H9 (cell line): Measurements from ENCODE around the gene DNAJC11. TPM values are rescaled to one million over a fixed set of nuclear protein-coding genes. Genes with fewer than 3 reads are reported as not detected.

Experiments used
- DNase-seq: peaks from one replicate; pipeline ENCODE4 v3.0.0-alpha.2; 2017
- H2AFZ ChIP-seq: one replicate; pipeline ENCODE4 v1.6.1; 2013; ENCODE audit warnings: mild to moderate bottlenecking, low read length, control low read depth, moderate library complexity
- H2AK5ac ChIP-seq: 2 replicates; pipeline ENCODE4 v1.6.1; 2013; ENCODE audit warnings: low read length, control low read depth, mixed read lengths; ENCODE audit not compliant: insufficient read length
- H2BK120ac ChIP-seq: one replicate; pipeline ENCODE4 v1.6.1; 2013; ENCODE audit warnings: low read depth, mild to moderate bottlenecking, low read length, control low read depth, inconsistent platforms; ENCODE audit not compliant: poor library complexity, severe bottlenecking
- H2BK12ac ChIP-seq: 2 replicates; pipeline ENCODE4 v1.6.1; 2013; ENCODE audit warnings: low read length, control low read depth, mixed read lengths, low read depth; ENCODE audit not compliant: insufficient read length
- H2BK15ac ChIP-seq: 2 replicates; pipeline ENCODE4 v1.6.1; 2013; ENCODE audit warnings: low read depth, low read length, control low read depth
- H2BK20ac ChIP-seq: one replicate; pipeline ENCODE4 v1.6.1; 2013; ENCODE audit warnings: low read depth, mild to moderate bottlenecking, low read length, control low read depth, inconsistent platforms; ENCODE audit not compliant: poor library complexity, severe bottlenecking
- H2BK5ac ChIP-seq: 2 replicates; pipeline ENCODE4 v1.6.1; 2013; ENCODE audit warnings: low read length, control low read depth, mixed read lengths; ENCODE audit not compliant: insufficient read length
- H3K14ac ChIP-seq: 2 replicates; pipeline ENCODE4 v1.6.1; 2013; ENCODE audit warnings: low read length, control low read depth; ENCODE audit not compliant: insufficient read depth
- H3K18ac ChIP-seq: 2 replicates; pipeline ENCODE4 v1.6.1; 2013; ENCODE audit warnings: low read depth, mild to moderate bottlenecking, mixed read lengths, low read length, control low read depth; ENCODE audit not compliant: insufficient read length
- H3K23ac ChIP-seq: 2 replicates; pipeline ENCODE4 v1.6.1; 2013; ENCODE audit warnings: low read length, control low read depth, mixed read lengths, low read depth; ENCODE audit not compliant: insufficient read length
- H3K23me2 ChIP-seq: 2 replicates; pipeline ENCODE4 v1.6.1; 2013; ENCODE audit warnings: low read depth, mild to moderate bottlenecking, mixed read lengths, low read length, control low read depth; ENCODE audit not compliant: insufficient read length, poor library complexity, severe bottlenecking
- H3K27ac ChIP-seq: 2 replicates; pipeline ENCODE4 v1.5.1; 2013; ENCODE audit warnings: low read length, control low read depth, mixed read lengths, low read depth; ENCODE audit not compliant: insufficient read length
- H3K27me3 ChIP-seq: 2 replicates; pipeline ENCODE4 v1.6.1; 2013; ENCODE audit warnings: low read length, control low read depth, inconsistent platforms; ENCODE audit not compliant: insufficient read depth
- H3K4ac ChIP-seq: 2 replicates; pipeline ENCODE4 v1.6.1; 2013; ENCODE audit warnings: low read depth, mild to moderate bottlenecking, control low read depth, inconsistent platforms, low read length, moderate library complexity
- H3K4me1 ChIP-seq: 2 replicates; pipeline ENCODE4 v1.6.1; 2013; ENCODE audit warnings: low read length, control low read depth, inconsistent platforms; ENCODE audit not compliant: insufficient read depth
- H3K4me2 ChIP-seq: 2 replicates; pipeline ENCODE4 v1.6.1; 2013; ENCODE audit warnings: low read length, control low read depth, mixed read lengths; ENCODE audit not compliant: insufficient read length, insufficient read depth
- H3K56ac ChIP-seq: 2 replicates; pipeline ENCODE4 v1.6.1; 2013; ENCODE audit warnings: low read depth, mild to moderate bottlenecking, mixed read lengths, low read length, control low read depth; ENCODE audit not compliant: insufficient read length
- H3K79me1 ChIP-seq: 2 replicates; pipeline ENCODE4 v1.6.1; 2013; ENCODE audit warnings: low read depth, mild to moderate bottlenecking, moderate library complexity, low read length, control low read depth, inconsistent platforms; ENCODE audit not compliant: insufficient read depth, poor library complexity, severe bottlenecking
- H3K79me2 ChIP-seq: 2 replicates; pipeline ENCODE4 v1.6.1; 2013; ENCODE audit warnings: low read length, control low read depth, inconsistent platforms; ENCODE audit not compliant: insufficient read depth
- H3K9ac ChIP-seq: 2 replicates; pipeline ENCODE4 v1.6.1; 2013; ENCODE audit warnings: low read length, control low read depth, mixed read lengths; ENCODE audit not compliant: insufficient read length; ENCODE audit errors: extremely low read depth
- H3K9me3 ChIP-seq: one replicate; pipeline ENCODE4 v1.6.1; 2013; ENCODE audit warnings: low read depth, low read length, inconsistent platforms; ENCODE audit not compliant: control insufficient read depth
- H3T11ph ChIP-seq: one replicate; pipeline ENCODE4 v1.6.1; 2013; ENCODE audit warnings: mild to moderate bottlenecking, low read length, control low read depth, inconsistent platforms
- H4K20me1 ChIP-seq: one replicate; pipeline ENCODE4 v1.6.1; 2013; ENCODE audit not compliant: control insufficient read depth, insufficient read length, insufficient read depth
- H4K5ac ChIP-seq: 2 replicates; pipeline ENCODE4 v1.6.1; 2013; ENCODE audit warnings: low read depth, mild to moderate bottlenecking, mixed read lengths, low read length, control low read depth; ENCODE audit not compliant: insufficient read length
- H4K8ac ChIP-seq: replicated peaks from 2 replicates; pipeline ENCODE4 v1.6.1; 2013; ENCODE audit warnings: low read length, control low read depth, mixed read lengths, low read depth; ENCODE audit not compliant: insufficient read length
- H4K91ac ChIP-seq: 2 replicates; pipeline ENCODE4 v1.6.1; 2013; ENCODE audit warnings: low read depth, mild to moderate bottlenecking, moderate library complexity, mixed read lengths, low read length, control low read depth; ENCODE audit not compliant: insufficient read length
- H3K27ac Mint-ChIP-seq, 3 experiments: 2 replicates in 2 of 3; 3 replicates in 1 of 3; pipeline ENCODE4 v1.8.0; 2020 to 2021; ENCODE audit warnings: mixed read lengths in 3 of 3, mild to moderate bottlenecking in 1 of 3, moderate library complexity in 1 of 3
- H3K27me3 Mint-ChIP-seq: 2 replicates; pipeline ENCODE4 v1.8.0; 2021; ENCODE audit warnings: low read depth, mild to moderate bottlenecking, moderate library complexity, mixed read lengths
- H3K36me3 Mint-ChIP-seq, 3 experiments: 2 replicates in 2 of 3; 3 replicates in 1 of 3; pipeline ENCODE4 v1.8.0; 2020 to 2021; ENCODE audit warnings: low read depth in 3 of 3, mixed read lengths in 3 of 3; ENCODE audit not compliant: insufficient read depth in 1 of 3
- H3K4me1 Mint-ChIP-seq, 2 experiments: 2 replicates each; pipeline ENCODE4 v1.8.0; 2020; ENCODE audit warnings: mixed read lengths in 2 of 2
- H3K4me3 Mint-ChIP-seq, 2 experiments: 2 replicates in 1 of 2; 3 replicates in 1 of 2; pipeline ENCODE4 v1.8.0; 2020 to 2021; ENCODE audit warnings: mild to moderate bottlenecking in 2 of 2, mixed read lengths in 2 of 2, moderate library complexity in 1 of 2
- H3K9me3 Mint-ChIP-seq, 2 experiments: 2 replicates in 1 of 2; 3 replicates in 1 of 2; pipeline ENCODE4 v1.8.0; 2020; ENCODE audit warnings: mild to moderate bottlenecking in 2 of 2, mixed read lengths in 2 of 2, moderate library complexity in 1 of 2
- WGBS: extraction: QIAGEN DNeasy Blood & Tissue Kit; methylation state at CpG from one replicate; pipeline ENCODE4 v1.1.7; 2013; ENCODE audit warnings: missing lambda C conversion rate, low lambda C conversion rate, mixed read lengths; ENCODE audit not compliant: insufficient read length; ENCODE audit errors: extremely low coverage; 5-methylcytosine and 5-hydroxymethylcytosine counted together
- total RNA-seq: library from RNA; stranded (reverse); gene quantifications from 2 replicates; pipeline ENCODE4 v1.2.1, GENCODE V29; 2021
- TF ChIP-seq, protein P1 (sequence below): fragments of 200-600 bp; sonication (generic); conservative IDR thresholded peaks from 3 replicates; pipeline ENCODE4 v1.8.0; 2021; ENCODE audit warnings: antibody characterized with exemption, mild to moderate bottlenecking

Gene DNAJC11
- total RNA-seq, 1 experiment from 2014 or later: 88.5 TPM

DNA sequence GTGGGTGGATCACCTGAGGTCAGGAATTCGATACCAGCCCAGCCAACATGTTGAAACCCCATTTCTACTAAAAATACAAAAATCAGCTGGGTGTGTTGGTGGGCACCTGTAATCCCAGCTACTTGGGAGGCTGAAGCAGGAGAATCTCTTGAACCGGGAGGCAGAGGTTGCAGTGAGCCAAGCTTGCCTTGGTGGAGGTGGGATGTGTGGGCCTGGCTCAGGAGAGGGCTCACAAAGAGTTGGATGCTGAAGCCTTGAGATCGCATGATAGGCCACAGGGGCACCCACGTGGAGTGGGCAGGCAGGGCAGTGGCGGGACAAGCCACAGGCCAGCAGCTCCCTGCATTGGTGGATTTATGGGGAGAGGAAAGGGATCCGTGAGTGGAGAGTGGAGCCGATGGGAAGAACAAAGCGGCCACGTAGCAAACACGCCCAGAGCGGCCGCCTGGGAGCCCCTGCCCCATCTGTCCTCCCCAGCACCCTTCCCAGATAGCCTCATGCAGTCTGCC is 72.6 kb downstream of the DNAJC11 start:
- H2BK12ac ChIP-seq: no peak overlapping the region

More for the DNA sequence above, 72.6 kb downstream of the DNAJC11 start:
- H3K18ac ChIP-seq: no peak overlapping the region
- H3K4ac ChIP-seq: no peak overlapping the region
- DNase-seq: no peak
- H2BK5ac ChIP-seq: no peak overlapping the region
- Mint-ChIP-seq H3K27me3 (no peaks in the 10 kb centered on the region), H3K4me1 (peaks cover 4 to 14% of the 10 kb centered on the region in 2 experiments), H3K27ac (peak overlapping the region in 1 of 3 experiments; percentile 44; a peak in 1 of 7 replicates), H3K36me3 (peaks cover 18 to 66% (median 48%) of the 10 kb centered on the region in 3 experiments), H3K4me3 (no peak overlapping the region; a peak in 1 of 5 replicates), H3K9me3 (no peaks in the 10 kb centered on the region)
- no peak overlapping the region for H3K4me2 ChIP-seq
- no peak overlapping the region for H3T11ph ChIP-seq
- no peak overlapping the region for H2AFZ ChIP-seq
- H3K23me2 ChIP-seq: peaks cover 5% of the 10 kb centered on the region
- no peaks in the 10 kb centered on the region for H3K27me3 ChIP-seq
- H3K27ac ChIP-seq: no peak overlapping the region
- H4K5ac ChIP-seq: no peak overlapping the region
- WGBS: no CpG with 5 or more reads among the region's 12 CpGs
- no peak overlapping the region for H2AK5ac ChIP-seq
- TF ChIP-seq, protein P1, sequence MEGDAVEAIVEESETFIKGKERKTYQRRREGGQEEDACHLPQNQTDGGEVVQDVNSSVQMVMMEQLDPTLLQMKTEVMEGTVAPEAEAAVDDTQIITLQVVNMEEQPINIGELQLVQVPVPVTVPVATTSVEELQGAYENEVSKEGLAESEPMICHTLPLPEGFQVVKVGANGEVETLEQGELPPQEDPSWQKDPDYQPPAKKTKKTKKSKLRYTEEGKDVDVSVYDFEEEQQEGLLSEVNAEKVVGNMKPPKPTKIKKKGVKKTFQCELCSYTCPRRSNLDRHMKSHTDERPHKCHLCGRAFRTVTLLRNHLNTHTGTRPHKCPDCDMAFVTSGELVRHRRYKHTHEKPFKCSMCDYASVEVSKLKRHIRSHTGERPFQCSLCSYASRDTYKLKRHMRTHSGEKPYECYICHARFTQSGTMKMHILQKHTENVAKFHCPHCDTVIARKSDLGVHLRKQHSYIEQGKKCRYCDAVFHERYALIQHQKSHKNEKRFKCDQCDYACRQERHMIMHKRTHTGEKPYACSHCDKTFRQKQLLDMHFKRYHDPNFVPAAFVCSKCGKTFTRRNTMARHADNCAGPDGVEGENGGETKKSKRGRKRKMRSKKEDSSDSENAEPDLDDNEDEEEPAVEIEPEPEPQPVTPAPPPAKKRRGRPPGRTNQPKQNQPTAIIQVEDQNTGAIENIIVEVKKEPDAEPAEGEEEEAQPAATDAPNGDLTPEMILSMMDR: no peak
- H2BK120ac ChIP-seq: no peak overlapping the region
- H4K20me1 ChIP-seq: no peaks in the 10 kb centered on the region
- H4K8ac ChIP-seq: no peak overlapping the region
- H3K14ac ChIP-seq: no peak overlapping the region; the same call in 1 of the 2 replicates
- H3K79me1 ChIP-seq: no peaks in the 10 kb centered on the region
- H3K23ac ChIP-seq: no peak overlapping the region
- H3K4me1 ChIP-seq: no peaks in the 10 kb centered on the region
- H3K79me2 ChIP-seq: 0 out of 2 replicates have a peak, but pooled peaks cover 2% of the 10 kb centered on the region
- no peak overlapping the region for H3K56ac ChIP-seq
- no peak overlapping the region for H3K9ac ChIP-seq
- H4K91ac ChIP-seq: no peak overlapping the region
- H3K9me3 ChIP-seq: no peaks in the 10 kb centered on the region
- H2BK15ac ChIP-seq: no peak overlapping the region
- H2BK20ac ChIP-seq: no peak overlapping the region
